Heart left ventricle (tissue), 16 donors: Measurements from ENCODE around the gene CREM. TPM values are rescaled to one million over a fixed set of nuclear protein-coding genes. Genes with fewer than 3 reads are reported as not detected.

Source experiments
- ATAC-seq, 4 donors: fragments of 200-7000 bp; cut with Tn5 transposase; one replicate each; pipeline ENCODE4 v1.9.1; 2020 to 2022; ENCODE audit warnings: moderate library complexity in 4 of 4, mild to moderate bottlenecking in 3 of 4, moderate number of reproducible peaks in 1 of 4
- DNase-seq, 5 donors: peaks; one replicate each; pipeline ENCODE4 v3.0.0-alpha.2; 2020
- H3K27ac ChIP-seq, 12 donors: fragments of 200-600 bp; sonication (generic) in 4 of 12; one replicate each; pipeline versions ENCODE4 v1.5.0 to v1.8.0; 2016 to 2022; ENCODE audit warnings: mild to moderate bottlenecking in 2 of 12
- H3K27me3 ChIP-seq, 9 donors: fragments of 200-600 bp; sonication (generic) in 2 of 9; one replicate each; pipeline versions ENCODE4 v1.5.1 to v1.8.0; 2016 to 2022; ENCODE audit warnings: mild to moderate bottlenecking in 3 of 9
- H3K36me3 ChIP-seq, 9 donors: fragments of 200-600 bp; sonication (generic) in 2 of 9; one replicate each; pipeline versions ENCODE4 v1.5.0 to v1.8.0; 2018 to 2022; ENCODE audit warnings: mild to moderate bottlenecking in 2 of 9
- H3K4me1 ChIP-seq, 12 donors: fragments of 200-600 bp; sonication (generic) in 4 of 12; one replicate each; pipeline versions ENCODE4 v1.5.0 to v1.8.0; 2016 to 2022; ENCODE audit warnings: mild to moderate bottlenecking in 3 of 12
- H3K4me3 ChIP-seq, 12 donors: fragments of 200-600 bp; sonication (generic) in 4 of 12; one replicate each; pipeline versions ENCODE4 v1.5.0 to v1.8.0; 2017 to 2022; ENCODE audit warnings: mild to moderate bottlenecking in 9 of 12, moderate library complexity in 4 of 12
- H3K9me3 ChIP-seq, 12 donors: fragments of 200-600 bp; sonication (generic) in 4 of 12; one replicate each; pipeline versions ENCODE4 v1.5.0 to v1.8.0; 2016 to 2022; ENCODE audit warnings: mild to moderate bottlenecking in 1 of 12
- CTCF ChIP-seq, 12 donors: fragments of 200-600 bp; sonication (generic) in 4 of 12; IDR thresholded peaks; one replicate each; pipeline versions ENCODE4 v1.5.0 to v1.8.0; 2018 to 2022; ENCODE audit warnings: antibody characterized with exemption in 12 of 12, mild to moderate bottlenecking in 5 of 12
- POLR2A ChIP-seq, 2 donors: fragments of 450-650 bp; IDR thresholded peaks; one replicate each; pipeline ENCODE4 v1.6.1; 2017; ENCODE audit warnings: antibody characterized with exemption in 2 of 2, mild to moderate bottlenecking in 2 of 2, moderate library complexity in 2 of 2
- WGBS, 4 donors: extraction: QIAGEN DNeasy Blood & Tissue Kit in 2 of 4; methylation state at CpG; one replicate each; pipeline versions ENCODE4 v1.1.5 to v1.1.7; 2013 to 2018; 5-methylcytosine and 5-hydroxymethylcytosine counted together
- intact Hi-C, 10 donors: fragments of 100-400 bp; cut with DNase I; formaldehyde crosslinking; loops; one replicate each; pipeline versions ENCODE4 v1.11.1 to v1.14.2; 2022
- polyA plus RNA-seq, 2 donors: library from polyadenylated mRNA; stranded (reverse); fragments of 200-250 nt; gene quantifications; one replicate each; pipeline ENCODE4 v1.2.3, GENCODE V29; 2013
- total RNA-seq, 9 donors: library from RNA; depleted of rRNA in 2 of 9; stranded (reverse); fragments of >200 nt in 2 of 9; fragmentation: NEBNext Ultra II Directional in 3 of 9; extraction: Animal tissue kit (Norgen Biotek cat#: 25700) in 3 of 9; gene quantifications; one replicate each; pipeline versions ENCODE4 v1.1.0 to v1.2.4, GENCODE V29; 2016 to 2023
- donor health status: ischemic (EF 13 %, LVEDD 7.1; RV severe dilation, severe dysfunction).
- donor health status: healthy with polysubstance abuse.
- donor health status: DM: no; HTN: yes; CAD: no.
- donor health status: DM: no; HTN: no; CAD: no.
- donor health status: ischemic (EF 25% LVEDD 6.9; RV normal size, moderate dysfunction).
- donor health status: ischemic (EF 25% LVEDD 5.7; RV mildly dilated, moderate dysfunction).
- donor health status: healthy.
- donor health status: DM: yes; HTN: yes; CAD: no.
- donor health status: ischemic (EF 35%, LVEDD 5.7; RV mildly dilated, moderate dysfunction).
- donor health status: nonischemic (EF 11% LVEDD 7.7; RV severe dilation, severe dysfunction).
- donor health status: DM: yes; HTN: yes; CAD: no.
- donor health status: PGD.
- donor health status: ischemic (EF 29% LVEDD 5.4; RV normal size, mild dysfunction).
- donor health status: nonischemic (EF 23%, LVEDD 6.1; RV moderate dilation, normal function).

The CREM gene
- total and polyA plus RNA-seq, 11 donors, result 38.4 to 89.7 (median 54.7) TPM

- no peak for TF ChIP-seq POLR2A (IDR thresholded peaks at IDR 0.05)
- no peak for TF ChIP-seq CTCF (IDR thresholded peaks at IDR 0.05)
- DNase-seq (no peak), ATAC-seq (no peak)
- no peak overlapping the region for H3K4me3 ChIP-seq
- no peaks in the 10 kb centered on the region for H3K27me3 ChIP-seq
- peaks cover 0 to 3% (median 0%) of the 10 kb centered on the region in 12 donors for H3K4me1 ChIP-seq
- H3K27ac ChIP-seq, result no peak overlapping the region
- H3K36me3 ChIP-seq, result peaks cover 0 to 7% (median 0%) of the 10 kb centered on the region in 9 donors
- no peaks in the 10 kb centered on the region for H3K9me3 ChIP-seq
- intact Hi-C loops, result no loop called here
- WGBS, 4 donors, result 69 to 87% (median 79%) methylated on average over 9 of the region's 9 CpGs
These were observed 51.7 kb downstream of the CREM start for GRCh38 chr10:35178331-35178730.

DNA sequence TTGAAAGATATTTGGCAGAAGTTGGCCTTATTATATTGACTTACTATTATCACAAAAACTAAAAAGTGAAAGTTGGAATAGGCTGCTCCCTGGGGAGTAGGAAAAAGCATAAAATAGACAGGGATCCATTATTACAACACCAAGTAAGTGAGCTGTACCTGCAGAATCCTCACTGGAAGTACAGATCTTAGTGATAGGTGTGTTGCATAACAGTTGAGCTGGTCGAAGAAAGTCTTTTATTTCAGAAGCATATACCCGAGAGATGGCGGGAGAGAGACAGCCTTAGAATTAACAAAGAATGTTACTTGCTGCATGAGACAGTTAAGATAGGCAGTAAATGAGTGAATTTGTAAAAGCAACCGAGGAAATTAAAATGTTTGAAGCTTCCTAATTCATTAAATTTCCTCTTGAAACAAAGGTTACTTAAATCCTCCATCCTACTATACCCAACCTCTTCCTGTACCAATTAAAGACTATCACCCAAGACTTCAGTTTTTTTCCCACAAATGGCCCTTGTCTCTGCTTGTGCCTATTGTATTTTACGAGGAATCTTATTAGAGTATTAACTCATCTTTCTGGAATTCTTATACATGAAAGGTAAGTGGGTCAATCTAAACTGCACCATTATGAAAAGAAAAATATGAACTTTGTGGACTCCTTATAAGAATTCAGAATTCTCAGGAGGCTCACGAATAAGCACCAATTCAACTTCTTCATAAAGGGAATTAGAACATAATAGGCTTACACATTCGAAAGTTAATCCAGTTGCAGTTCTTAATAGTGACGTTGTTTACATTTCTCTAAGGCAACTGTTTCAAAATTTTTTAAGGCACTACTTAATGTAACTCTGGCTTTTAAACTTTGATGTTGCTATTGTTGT lies 56.2 kb downstream of the CREM start:
- Histone ChIP-seq H3K9me3 (no peaks in the 10 kb centered on the region), H3K27ac (no peak overlapping the region), H3K4me1 (peaks cover 0 to 5% (median 0%) of the 10 kb centered on the region in 12 donors), H3K4me3 (no peak overlapping the region), H3K36me3 (peaks cover 0 to 7% (median 0%) of the 10 kb centered on the region in 9 donors), H3K27me3 (no peaks in the 10 kb centered on the region)
- no peak for DNase-seq
- ATAC-seq, result no peak
- intact Hi-C loops, result loop anchor here in 1 of 10 donors (5.0 kb wide), 1 partner anchor 41 kb away; no protein-coding TSS in a partner anchor
- no peak for TF ChIP-seq CTCF (IDR thresholded peaks at IDR 0.05)
- no peak for TF ChIP-seq POLR2A (IDR thresholded peaks at IDR 0.05)
- 85 to 89% (median 87%) methylated on average over 8 of the region's 8 CpGs for WGBS, 4 donors

DNA sequence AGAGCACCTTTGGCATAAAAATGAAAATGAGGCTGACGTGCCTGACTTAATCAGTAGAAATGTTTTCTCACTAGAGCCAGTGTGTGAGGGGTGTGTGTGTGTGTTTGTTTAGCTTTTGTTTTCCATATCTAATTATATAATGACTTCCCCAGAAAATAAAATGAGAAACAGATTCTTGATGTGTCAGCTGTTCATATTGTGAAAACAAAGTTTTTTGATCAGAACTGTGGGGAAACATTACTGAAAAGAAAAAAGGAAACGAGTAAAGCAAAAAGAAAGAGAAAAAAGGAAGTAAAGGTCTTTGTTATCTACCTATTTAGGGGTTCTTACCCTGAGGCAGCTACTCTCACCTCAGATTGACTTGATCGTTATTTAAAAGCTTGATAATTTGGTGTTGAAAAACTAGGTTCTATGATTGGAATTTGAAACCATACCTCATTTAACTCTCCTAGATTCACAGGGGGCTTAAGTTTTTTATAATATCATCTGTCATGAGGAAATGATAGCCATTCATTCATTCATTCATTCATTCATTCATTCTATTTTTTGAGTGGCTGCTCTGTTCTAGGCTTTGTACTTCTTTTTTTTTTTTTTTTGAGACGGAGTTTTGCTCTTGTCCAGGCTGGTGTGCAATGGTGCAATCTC lies 58.0 kb downstream of the CREM start:
- ATAC-seq, result no peak

More for the DNA sequence above, 58.0 kb downstream of the CREM start:
- intact Hi-C loops, result loop anchor here in 1 of 10 donors (5.0 kb wide), 1 partner anchor 42 kb away; no protein-coding TSS in a partner anchor
- TF ChIP-seq CTCF (IDR thresholded peaks at IDR 0.05) (no peak), POLR2A (IDR thresholded peaks at IDR 0.05) (no peak)
- Histone ChIP-seq H3K27ac (peak overlapping the region in 3 of 12 donors; percentile 29 to 64 (median 44)), H3K9me3 (no peaks in the 10 kb centered on the region), H3K36me3 (peaks cover 0 to 4% (median 0%) of the 10 kb centered on the region in 9 donors), H3K4me1 (peaks cover 0 to 5% (median 0%) of the 10 kb centered on the region in 12 donors), H3K27me3 (no peaks in the 10 kb centered on the region), H3K4me3 (no peak overlapping the region)
- DNase-seq, result no peak
- 66 to 74% (median 73%) methylated on average over 4 of the region's 4 CpGs for WGBS, 4 donors
